Measurements from ENCODE around the gene TADA1. TPM values are rescaled to one million over a fixed set of nuclear protein-coding genes. Genes with fewer than 3 reads are reported as not detected.
A peak's percentile ranks its signal among the peaks of the same experiment; 100 is the strongest.

Gene TADA1
- total RNA-seq, 1 experiment from 2014 or later = 16.6 TPM

DNA sequence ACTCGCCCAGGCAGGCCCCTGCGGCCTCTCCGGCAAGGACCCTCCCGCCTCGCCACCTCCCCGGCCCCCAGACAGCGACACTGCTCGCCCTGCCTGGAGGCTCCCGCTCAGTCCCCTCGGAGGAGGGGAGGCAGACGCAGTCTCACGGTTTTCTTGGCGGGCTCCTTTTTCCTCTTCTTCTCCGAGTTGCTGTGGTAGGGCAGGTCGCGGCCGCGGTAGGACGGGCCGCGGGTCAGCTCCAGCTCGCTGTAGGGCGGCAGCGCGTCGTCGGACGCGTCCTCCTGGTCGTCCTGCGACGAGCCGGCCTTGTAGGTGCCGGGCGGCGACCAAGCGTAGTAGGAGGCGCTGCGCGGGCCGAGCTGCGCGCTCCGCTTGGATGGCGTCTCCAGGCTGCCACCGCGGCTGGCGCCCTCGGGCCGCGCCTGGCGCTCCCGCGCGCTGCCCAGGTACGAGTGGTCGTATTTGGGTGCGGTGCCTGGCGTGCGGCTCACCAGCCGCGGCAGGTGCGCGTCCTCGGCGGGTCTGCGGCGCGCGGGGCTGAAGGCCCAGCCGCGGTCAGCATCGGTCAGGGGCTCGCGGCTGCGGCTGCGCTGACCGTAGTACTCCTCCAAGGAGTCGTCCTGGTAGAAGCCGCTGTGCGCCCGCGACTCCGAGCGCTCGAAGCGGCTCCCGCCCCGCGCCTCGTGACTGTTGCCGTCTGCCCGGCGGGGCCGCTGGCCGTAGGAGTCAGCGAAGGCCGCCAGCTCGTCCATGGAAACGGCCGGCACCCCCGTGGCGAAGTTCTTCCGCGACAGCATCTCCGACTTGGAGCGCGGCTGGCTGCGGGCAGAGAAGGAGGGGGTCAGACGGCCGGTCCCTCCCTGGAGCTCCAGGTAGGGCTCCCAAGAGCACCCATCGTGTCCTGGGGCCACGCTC is 44.8 kb upstream of the TADA1 start (continued):
- TF ChIP-seq, protein P1, sequence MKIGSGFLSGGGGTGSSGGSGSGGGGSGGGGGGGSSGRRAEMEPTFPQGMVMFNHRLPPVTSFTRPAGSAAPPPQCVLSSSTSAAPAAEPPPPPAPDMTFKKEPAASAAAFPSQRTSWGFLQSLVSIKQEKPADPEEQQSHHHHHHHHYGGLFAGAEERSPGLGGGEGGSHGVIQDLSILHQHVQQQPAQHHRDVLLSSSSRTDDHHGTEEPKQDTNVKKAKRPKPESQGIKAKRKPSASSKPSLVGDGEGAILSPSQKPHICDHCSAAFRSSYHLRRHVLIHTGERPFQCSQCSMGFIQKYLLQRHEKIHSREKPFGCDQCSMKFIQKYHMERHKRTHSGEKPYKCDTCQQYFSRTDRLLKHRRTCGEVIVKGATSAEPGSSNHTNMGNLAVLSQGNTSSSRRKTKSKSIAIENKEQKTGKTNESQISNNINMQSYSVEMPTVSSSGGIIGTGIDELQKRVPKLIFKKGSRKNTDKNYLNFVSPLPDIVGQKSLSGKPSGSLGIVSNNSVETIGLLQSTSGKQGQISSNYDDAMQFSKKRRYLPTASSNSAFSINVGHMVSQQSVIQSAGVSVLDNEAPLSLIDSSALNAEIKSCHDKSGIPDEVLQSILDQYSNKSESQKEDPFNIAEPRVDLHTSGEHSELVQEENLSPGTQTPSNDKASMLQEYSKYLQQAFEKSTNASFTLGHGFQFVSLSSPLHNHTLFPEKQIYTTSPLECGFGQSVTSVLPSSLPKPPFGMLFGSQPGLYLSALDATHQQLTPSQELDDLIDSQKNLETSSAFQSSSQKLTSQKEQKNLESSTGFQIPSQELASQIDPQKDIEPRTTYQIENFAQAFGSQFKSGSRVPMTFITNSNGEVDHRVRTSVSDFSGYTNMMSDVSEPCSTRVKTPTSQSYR (CRISPR knock-in tag; IDR thresholded peaks at IDR 0.05) = 0 out of 2 replicates have a peak, but pooled peaks have one; percentile 43
- TF ChIP-seq USF2 (CRISPR knock-in tag; IDR thresholded peaks at IDR 0.05) = peak; percentile 46
- TF ChIP-seq, protein P2, sequence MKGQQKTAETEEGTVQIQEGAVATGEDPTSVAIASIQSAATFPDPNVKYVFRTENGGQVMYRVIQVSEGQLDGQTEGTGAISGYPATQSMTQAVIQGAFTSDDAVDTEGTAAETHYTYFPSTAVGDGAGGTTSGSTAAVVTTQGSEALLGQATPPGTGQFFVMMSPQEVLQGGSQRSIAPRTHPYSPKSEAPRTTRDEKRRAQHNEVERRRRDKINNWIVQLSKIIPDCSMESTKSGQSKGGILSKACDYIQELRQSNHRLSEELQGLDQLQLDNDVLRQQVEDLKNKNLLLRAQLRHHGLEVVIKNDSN (CRISPR knock-in tag; IDR thresholded peaks at IDR 0.05) = peak; percentile 69
- peak; percentile 53; the same call in 1 of the 2 replicates for TF ChIP-seq CREM (CRISPR knock-in tag; IDR thresholded peaks at IDR 0.05)
- TF ChIP-seq ZNF232 (CRISPR knock-in tag; IDR thresholded peaks at IDR 0.05) = no peak
- no peak for TF ChIP-seq ZNF423 (CRISPR knock-in tag; IDR thresholded peaks at IDR 0.05)
- TF ChIP-seq MAX (CRISPR knock-in tag; IDR thresholded peaks at IDR 0.05) = peak; percentile 90
- TF ChIP-seq ZBTB21 (CRISPR knock-in tag; IDR thresholded peaks at IDR 0.05; ENCODE audit: borderline replicate concordance) = no peak
- peak; percentile 36; the same call in 1 of the 2 replicates for TF ChIP-seq IRF1 (CRISPR knock-in tag; IDR thresholded peaks at IDR 0.05)
- peak; percentile 35; the same call in 1 of the 2 replicates for TF ChIP-seq JUN (CRISPR knock-in tag; IDR thresholded peaks at IDR 0.05)
- no peak for TF ChIP-seq PRDM15 (CRISPR knock-in tag; IDR thresholded peaks at IDR 0.05)
- TF ChIP-seq FOXP1 (CRISPR knock-in tag; IDR thresholded peaks at IDR 0.05; ENCODE audit: borderline replicate concordance) = peak; percentile 94; the same call in 1 of the 2 replicates
- TF ChIP-seq ELF4 (CRISPR knock-in tag; IDR thresholded peaks at IDR 0.05; ENCODE audit: low read depth) = no peak
- TF ChIP-seq ESRRA (CRISPR knock-in tag; IDR thresholded peaks at IDR 0.05; ENCODE audit: borderline replicate concordance) = 0 out of 2 replicates have a peak, but pooled peaks have one; percentile 34
- peak; percentile 66 for TF ChIP-seq MYBL2 (CRISPR knock-in tag; IDR thresholded peaks at IDR 0.05)
- TF ChIP-seq, protein P3, sequence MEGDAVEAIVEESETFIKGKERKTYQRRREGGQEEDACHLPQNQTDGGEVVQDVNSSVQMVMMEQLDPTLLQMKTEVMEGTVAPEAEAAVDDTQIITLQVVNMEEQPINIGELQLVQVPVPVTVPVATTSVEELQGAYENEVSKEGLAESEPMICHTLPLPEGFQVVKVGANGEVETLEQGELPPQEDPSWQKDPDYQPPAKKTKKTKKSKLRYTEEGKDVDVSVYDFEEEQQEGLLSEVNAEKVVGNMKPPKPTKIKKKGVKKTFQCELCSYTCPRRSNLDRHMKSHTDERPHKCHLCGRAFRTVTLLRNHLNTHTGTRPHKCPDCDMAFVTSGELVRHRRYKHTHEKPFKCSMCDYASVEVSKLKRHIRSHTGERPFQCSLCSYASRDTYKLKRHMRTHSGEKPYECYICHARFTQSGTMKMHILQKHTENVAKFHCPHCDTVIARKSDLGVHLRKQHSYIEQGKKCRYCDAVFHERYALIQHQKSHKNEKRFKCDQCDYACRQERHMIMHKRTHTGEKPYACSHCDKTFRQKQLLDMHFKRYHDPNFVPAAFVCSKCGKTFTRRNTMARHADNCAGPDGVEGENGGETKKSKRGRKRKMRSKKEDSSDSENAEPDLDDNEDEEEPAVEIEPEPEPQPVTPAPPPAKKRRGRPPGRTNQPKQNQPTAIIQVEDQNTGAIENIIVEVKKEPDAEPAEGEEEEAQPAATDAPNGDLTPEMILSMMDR (IDR thresholded peaks at IDR 0.05) = no peak
- peak; percentile 62; the same call in 1 of the 2 replicates for TF ChIP-seq TEAD1 (CRISPR knock-in tag; IDR thresholded peaks at IDR 0.05)
- TF ChIP-seq, protein P4, sequence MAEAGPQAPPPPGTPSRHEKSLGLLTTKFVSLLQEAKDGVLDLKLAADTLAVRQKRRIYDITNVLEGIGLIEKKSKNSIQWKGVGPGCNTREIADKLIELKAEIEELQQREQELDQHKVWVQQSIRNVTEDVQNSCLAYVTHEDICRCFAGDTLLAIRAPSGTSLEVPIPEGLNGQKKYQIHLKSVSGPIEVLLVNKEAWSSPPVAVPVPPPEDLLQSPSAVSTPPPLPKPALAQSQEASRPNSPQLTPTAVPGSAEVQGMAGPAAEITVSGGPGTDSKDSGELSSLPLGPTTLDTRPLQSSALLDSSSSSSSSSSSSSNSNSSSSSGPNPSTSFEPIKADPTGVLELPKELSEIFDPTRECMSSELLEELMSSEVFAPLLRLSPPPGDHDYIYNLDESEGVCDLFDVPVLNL (CRISPR knock-in tag; IDR thresholded peaks at IDR 0.05; ENCODE audit: borderline replicate concordance, low read depth) = peak; percentile 80; the same call in 1 of the 2 replicates
- 0 out of 2 replicates have a peak, but pooled peaks have one; percentile 33 for TF ChIP-seq KAT7 (CRISPR knock-in tag; IDR thresholded peaks at IDR 0.05; ENCODE audit: borderline replicate concordance)
- TF ChIP-seq ZBTB43 (CRISPR knock-in tag; IDR thresholded peaks at IDR 0.05) = peak; percentile 67
